ENCODE measurements around the gene SHISAL1.

DNA sequence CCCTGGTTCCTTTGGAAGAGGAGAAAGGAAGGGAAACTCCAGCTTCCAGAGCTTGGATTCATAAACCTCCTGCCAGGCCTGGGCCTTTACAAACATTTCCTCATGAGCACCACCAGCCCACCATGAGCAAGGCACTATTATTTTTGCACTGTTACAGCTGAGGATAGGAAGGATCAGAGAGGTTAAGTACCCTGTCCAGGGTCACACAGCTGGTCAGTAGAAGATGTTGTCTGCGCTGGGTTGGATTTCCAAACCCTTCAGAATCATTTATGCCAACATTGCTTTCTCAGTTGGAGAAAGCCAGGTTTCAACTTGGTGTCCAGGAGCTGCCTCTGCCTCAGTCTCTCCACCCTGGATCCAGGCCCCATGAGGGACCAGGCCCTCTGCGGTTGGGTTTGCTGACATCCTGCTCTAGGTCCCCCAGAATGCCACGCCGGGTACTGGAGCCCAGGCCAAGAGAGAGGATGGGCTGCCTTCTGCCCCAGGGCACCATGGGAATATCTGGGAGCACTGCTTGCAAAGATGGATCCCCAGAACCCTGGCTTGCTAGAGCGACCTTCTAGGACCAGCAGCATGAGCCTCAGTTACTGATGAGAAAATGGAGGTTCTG, 29.7 kb upstream of the SHISAL1 start:
- TF ChIP-seq, protein P1, sequence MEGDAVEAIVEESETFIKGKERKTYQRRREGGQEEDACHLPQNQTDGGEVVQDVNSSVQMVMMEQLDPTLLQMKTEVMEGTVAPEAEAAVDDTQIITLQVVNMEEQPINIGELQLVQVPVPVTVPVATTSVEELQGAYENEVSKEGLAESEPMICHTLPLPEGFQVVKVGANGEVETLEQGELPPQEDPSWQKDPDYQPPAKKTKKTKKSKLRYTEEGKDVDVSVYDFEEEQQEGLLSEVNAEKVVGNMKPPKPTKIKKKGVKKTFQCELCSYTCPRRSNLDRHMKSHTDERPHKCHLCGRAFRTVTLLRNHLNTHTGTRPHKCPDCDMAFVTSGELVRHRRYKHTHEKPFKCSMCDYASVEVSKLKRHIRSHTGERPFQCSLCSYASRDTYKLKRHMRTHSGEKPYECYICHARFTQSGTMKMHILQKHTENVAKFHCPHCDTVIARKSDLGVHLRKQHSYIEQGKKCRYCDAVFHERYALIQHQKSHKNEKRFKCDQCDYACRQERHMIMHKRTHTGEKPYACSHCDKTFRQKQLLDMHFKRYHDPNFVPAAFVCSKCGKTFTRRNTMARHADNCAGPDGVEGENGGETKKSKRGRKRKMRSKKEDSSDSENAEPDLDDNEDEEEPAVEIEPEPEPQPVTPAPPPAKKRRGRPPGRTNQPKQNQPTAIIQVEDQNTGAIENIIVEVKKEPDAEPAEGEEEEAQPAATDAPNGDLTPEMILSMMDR (IDR thresholded peaks at IDR 0.05), result no peak
- no peak for TF ChIP-seq POLR2A (IDR thresholded peaks at IDR 0.05)

Data from ovary (tissue), 3 donors.